Spleen (tissue), 7 donors: ENCODE results near the gene NFIB.

Experiments
- POLR2A ChIP-seq, 3 donors: fragments of 450-650 bp; IDR thresholded peaks; one replicate each; pipeline ENCODE4 v1.5.1; 2017; ENCODE audit warnings: antibody characterized with exemption in 3 of 3, mild to moderate bottlenecking in 1 of 3
- POLR2AphosphoS5 ChIP-seq, 3 donors: sonication (generic); formaldehyde crosslinking; IDR thresholded peaks; one replicate each; pipeline ENCODE4 v1.5.1; 2017; ENCODE audit warnings: antibody characterized with exemption in 3 of 3
- TF ChIP-seq, protein P1 (sequence below), 11 experiments: fragments of 200-600 bp in 7 of 11; fragments of 450-650 bp in 4 of 11; sonication (generic) in 4 of 11; IDR thresholded peaks in 8 of 11; conservative IDR thresholded peaks in 3 of 11; 1 replicate in 7 of 11; 2 replicates in 4 of 11; pipeline versions ENCODE4 v1.4.0 to v1.8.0; 2016 to 2021; ENCODE audit warnings: antibody characterized with exemption in 11 of 11, inconsistent platforms in 4 of 11, mild to moderate bottlenecking in 1 of 11
- donor health status: DM: no; HTN: no; CAD: no; lungs with moderate emphysema.
- donor health status: DM: no; HTN: no; CAD: no.
- donor health status: DM: no; HTN: no; CAD: no.

DNA sequence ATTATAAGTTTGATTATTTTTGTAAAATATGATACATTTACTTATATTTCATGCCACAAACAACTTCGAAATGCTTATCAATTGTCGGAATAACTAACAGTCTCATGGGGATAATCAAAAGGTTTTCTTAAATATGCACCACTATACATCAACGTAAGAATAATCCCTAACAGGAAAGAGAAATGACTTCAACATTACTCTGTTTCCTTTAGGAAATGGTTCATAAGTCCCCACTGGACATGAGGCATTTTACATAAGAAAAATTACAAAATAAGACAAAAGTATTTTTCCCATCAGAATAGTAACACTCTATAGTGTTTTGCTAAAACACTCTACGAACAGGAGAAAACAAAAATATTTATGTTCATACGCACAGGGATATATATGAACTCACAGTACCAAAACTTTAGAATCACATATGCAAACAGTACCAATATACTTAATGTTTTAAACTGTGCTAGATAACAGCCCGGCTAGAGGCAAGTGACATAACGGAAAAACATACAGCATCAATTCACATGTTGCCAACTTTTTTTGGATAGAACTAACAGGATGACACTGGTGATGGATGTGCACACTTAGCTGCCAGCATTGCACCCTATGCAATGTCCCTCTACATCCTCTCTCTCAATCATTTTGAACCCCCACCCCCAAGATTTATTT, 120.5 kb downstream of the NFIB start:
- TF ChIP-seq, protein P1, sequence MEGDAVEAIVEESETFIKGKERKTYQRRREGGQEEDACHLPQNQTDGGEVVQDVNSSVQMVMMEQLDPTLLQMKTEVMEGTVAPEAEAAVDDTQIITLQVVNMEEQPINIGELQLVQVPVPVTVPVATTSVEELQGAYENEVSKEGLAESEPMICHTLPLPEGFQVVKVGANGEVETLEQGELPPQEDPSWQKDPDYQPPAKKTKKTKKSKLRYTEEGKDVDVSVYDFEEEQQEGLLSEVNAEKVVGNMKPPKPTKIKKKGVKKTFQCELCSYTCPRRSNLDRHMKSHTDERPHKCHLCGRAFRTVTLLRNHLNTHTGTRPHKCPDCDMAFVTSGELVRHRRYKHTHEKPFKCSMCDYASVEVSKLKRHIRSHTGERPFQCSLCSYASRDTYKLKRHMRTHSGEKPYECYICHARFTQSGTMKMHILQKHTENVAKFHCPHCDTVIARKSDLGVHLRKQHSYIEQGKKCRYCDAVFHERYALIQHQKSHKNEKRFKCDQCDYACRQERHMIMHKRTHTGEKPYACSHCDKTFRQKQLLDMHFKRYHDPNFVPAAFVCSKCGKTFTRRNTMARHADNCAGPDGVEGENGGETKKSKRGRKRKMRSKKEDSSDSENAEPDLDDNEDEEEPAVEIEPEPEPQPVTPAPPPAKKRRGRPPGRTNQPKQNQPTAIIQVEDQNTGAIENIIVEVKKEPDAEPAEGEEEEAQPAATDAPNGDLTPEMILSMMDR (IDR thresholded peaks at IDR 0.05 in 8 of 11, conservative IDR thresholded peaks at IDR 0.05 in 3 of 11), result no peak
- TF ChIP-seq POLR2A (IDR thresholded peaks at IDR 0.05) (no peak), POLR2AphosphoS5 (IDR thresholded peaks at IDR 0.05) (no peak)
